ENCODE data around the gene SLC7A14.

Gene SLC7A14

GRCh38 chr3:170602556-170602955 lies 16.7 kb upstream of the SLC7A14 start:
- no peak overlapping the region for H3K4me3 ChIP-seq
- H3K9ac ChIP-seq (ENCODE audit: insufficient read length) = no peak overlapping the region
- TF ChIP-seq EZH2 (IDR thresholded peaks at IDR 0.05) = no peak
- no peak overlapping the region for H3K27ac ChIP-seq
- H3K9me3 ChIP-seq (ENCODE audit: low read depth, low read length) = no peaks in the 10 kb centered on the region
- DNase-seq (ENCODE audit: low read depth, low spot score) = no peak
- no peaks in the 10 kb centered on the region for H3K36me3 ChIP-seq (ENCODE audit: insufficient read depth, low read length)

- no peak overlapping the region for H3K9ac ChIP-seq (ENCODE audit: insufficient read length)
- TF ChIP-seq EZH2 (IDR thresholded peaks at IDR 0.05) (no peak), FOXP2 (optimal IDR thresholded peaks at IDR 0.05; ENCODE audit: control extremely low read depth, extremely low read length, insufficient read depth) (no peak), POLR2AphosphoS5 (IDR thresholded peaks at IDR 0.05; ENCODE audit: borderline replicate concordance, low read depth, low read length) (no peak)
- H3K9me3 ChIP-seq (ENCODE audit: low read depth, low read length) = no peaks in the 10 kb centered on the region
- no peaks in the 10 kb centered on the region for H3K36me3 ChIP-seq (ENCODE audit: insufficient read depth, low read length)
- no peak for DNase-seq (ENCODE audit: low read depth, low spot score)
- H3K4me3 ChIP-seq = no peak overlapping the region
- no peak overlapping the region for H3K27ac ChIP-seq
Observed at GRCh38 chr3:170600005-170600624, 14.2 kb upstream of the SLC7A14 start.

- H3K9me3 ChIP-seq (ENCODE audit: low read depth, low read length) = no peaks in the 10 kb centered on the region
- no peak for DNase-seq (ENCODE audit: low read depth, low spot score)
- no peak overlapping the region for H3K27ac ChIP-seq
- no peak overlapping the region for H3K9ac ChIP-seq (ENCODE audit: insufficient read length)
- TF ChIP-seq POLR2AphosphoS5 (IDR thresholded peaks at IDR 0.05; ENCODE audit: borderline replicate concordance, low read depth, low read length) (no peak), EZH2 (IDR thresholded peaks at IDR 0.05) (no peak), FOXP2 (optimal IDR thresholded peaks at IDR 0.05; ENCODE audit: control extremely low read depth, extremely low read length, insufficient read depth) (no peak)
- H3K4me3 ChIP-seq = no peak overlapping the region
- no peaks in the 10 kb centered on the region for H3K36me3 ChIP-seq (ENCODE audit: insufficient read depth, low read length)
Observed at GRCh38 chr3:170599091-170599490, 13.2 kb upstream of the SLC7A14 start.

- Histone ChIP-seq H3K9me3 (ENCODE audit: low read depth, low read length) (no peaks in the 10 kb centered on the region), H3K4me3 (no peak overlapping the region), H3K9ac (ENCODE audit: insufficient read length) (no peak overlapping the region), H3K27ac (no peak overlapping the region), H3K36me3 (ENCODE audit: insufficient read depth, low read length) (no peaks in the 10 kb centered on the region)
- no peak for DNase-seq (ENCODE audit: low read depth, low spot score)
- TF ChIP-seq EZH2 (IDR thresholded peaks at IDR 0.05) (no peak), FOXP2 (optimal IDR thresholded peaks at IDR 0.05; ENCODE audit: control extremely low read depth, extremely low read length, insufficient read depth) (no peak), POLR2AphosphoS5 (IDR thresholded peaks at IDR 0.05; ENCODE audit: borderline replicate concordance, low read depth, low read length) (no peak)
Observed at GRCh38 chr3:170598091-170598502, 12.2 kb upstream of the SLC7A14 start.

GRCh38 chr3:170594528-170594927 lies 8.7 kb upstream of the SLC7A14 start:
- Histone ChIP-seq H3K27ac (no peak overlapping the region), H3K36me3 (ENCODE audit: insufficient read depth, low read length) (no peaks in the 10 kb centered on the region), H3K4me3 (no peak overlapping the region), H3K9ac (ENCODE audit: insufficient read length) (no peak overlapping the region), H3K9me3 (ENCODE audit: low read depth, low read length) (no peaks in the 10 kb centered on the region)
- TF ChIP-seq EZH2 (IDR thresholded peaks at IDR 0.05) (no peak), FOXP2 (optimal IDR thresholded peaks at IDR 0.05; ENCODE audit: control extremely low read depth, extremely low read length, insufficient read depth) (no peak), POLR2AphosphoS5 (IDR thresholded peaks at IDR 0.05; ENCODE audit: borderline replicate concordance, low read depth, low read length) (no peak)
- no peak for DNase-seq (ENCODE audit: low read depth, low spot score)

GRCh38 chr3:170593634-170594033 lies 7.8 kb upstream of the SLC7A14 start:
- H3K36me3 ChIP-seq (ENCODE audit: insufficient read depth, low read length) = no peaks in the 10 kb centered on the region
- no peak for DNase-seq (ENCODE audit: low read depth, low spot score)
- no peak overlapping the region for H3K4me3 ChIP-seq
- TF ChIP-seq FOXP2 (optimal IDR thresholded peaks at IDR 0.05; ENCODE audit: control extremely low read depth, extremely low read length, insufficient read depth) = no peak
- TF ChIP-seq POLR2AphosphoS5 (IDR thresholded peaks at IDR 0.05; ENCODE audit: borderline replicate concordance, low read depth, low read length) = no peak
- no peak for TF ChIP-seq EZH2 (IDR thresholded peaks at IDR 0.05)
- no peak overlapping the region for H3K27ac ChIP-seq
- no peaks in the 10 kb centered on the region for H3K9me3 ChIP-seq (ENCODE audit: low read depth, low read length)
- no peak overlapping the region for H3K9ac ChIP-seq (ENCODE audit: insufficient read length)

- Histone ChIP-seq H3K36me3 (ENCODE audit: insufficient read depth, low read length) (no peaks in the 10 kb centered on the region), H3K9me3 (ENCODE audit: low read depth, low read length) (no peaks in the 10 kb centered on the region), H3K27ac (no peak overlapping the region), H3K9ac (ENCODE audit: insufficient read length) (no peak overlapping the region), H3K4me3 (no peak overlapping the region)
- no peak for TF ChIP-seq POLR2AphosphoS5 (IDR thresholded peaks at IDR 0.05; ENCODE audit: borderline replicate concordance, low read depth, low read length)
- no peak for TF ChIP-seq FOXP2 (optimal IDR thresholded peaks at IDR 0.05; ENCODE audit: control extremely low read depth, extremely low read length, insufficient read depth)
- no peak for TF ChIP-seq EZH2 (IDR thresholded peaks at IDR 0.05)
- no peak for DNase-seq (ENCODE audit: low read depth, low spot score)
Observed at GRCh38 chr3:170589113-170589512, 3.2 kb upstream of the SLC7A14 start.

- H3K27ac ChIP-seq = no peak overlapping the region
- TF ChIP-seq EZH2 (IDR thresholded peaks at IDR 0.05) = no peak
- TF ChIP-seq POLR2AphosphoS5 (IDR thresholded peaks at IDR 0.05; ENCODE audit: borderline replicate concordance, low read depth, low read length) = no peak
- no peak for TF ChIP-seq FOXP2 (optimal IDR thresholded peaks at IDR 0.05; ENCODE audit: control extremely low read depth, extremely low read length, insufficient read depth)
- H3K9ac ChIP-seq (ENCODE audit: insufficient read length) = no peak overlapping the region
- H3K9me3 ChIP-seq (ENCODE audit: low read depth, low read length) = no peaks in the 10 kb centered on the region
- H3K4me3 ChIP-seq = no peak overlapping the region
- no peak for DNase-seq (ENCODE audit: low read depth, low spot score)
- no peaks in the 10 kb centered on the region for H3K36me3 ChIP-seq (ENCODE audit: insufficient read depth, low read length)
Observed at GRCh38 chr3:170585008-170585936, 603 bp downstream of the SLC7A14 start.
